HEK293 (cell line): ENCODE measurements around the gene SLITRK3.
"Not testable (repeated sequence)": the region's sequence is repeated elsewhere in the genome, so short reads cannot be mapped to it uniquely, and the experiment has no call there.

ENCODE experiments used
- CTCF ChIA-PET: fragments of 350-600 bp; formaldehyde crosslinking; extraction: SDS; loops from one replicate; lab custom pipeline; 2021; ENCODE audit warnings: antibody characterized with exemption; lab: Yijun Ruan, JAX
- POLR2A ChIA-PET: fragments of 300-600 bp; formaldehyde crosslinking; extraction: SDS; loops from one replicate; lab custom pipeline; 2020; ENCODE audit warnings: antibody characterized with exemption, inconsistent platforms; lab: Yijun Ruan, JAX
- H3K27ac ChIP-seq: fragments of 200-500 bp; sonication (Bioruptor generic); 2 replicates; pipeline ENCODE4 v1.5.1; 2014; ENCODE audit warnings: low read depth, low read length, control low read depth, inconsistent platforms; ENCODE audit errors: extremely low read depth
- H3K36me3 ChIP-seq, 2 experiments: fragments of 200-500 bp in 1 of 2; sonication (Bioruptor generic) in 1 of 2; 1 replicate in 1 of 2; 2 replicates in 1 of 2; pipeline ENCODE4 v1.5.1; 2014 to 2017; ENCODE audit warnings: inconsistent platforms in 2 of 2, low read length in 2 of 2; ENCODE audit not compliant: control insufficient read depth in 2 of 2, insufficient read depth in 1 of 2
- H3K4me1 ChIP-seq: fragments of 200-500 bp; sonication (Bioruptor generic); 2 replicates; pipeline ENCODE4 v1.5.1; 2014; ENCODE audit warnings: mild to moderate bottlenecking, low read length, inconsistent platforms; ENCODE audit not compliant: control insufficient read depth, insufficient read depth
- H3K4me3 ChIP-seq: 2 replicates; pipeline ENCODE4 v1.5.1; 2011; ENCODE audit warnings: low read depth, mild to moderate bottlenecking, control low read depth, low read length, moderate library complexity
- H3K9me3 ChIP-seq: fragments of 200-500 bp; sonication (Bioruptor generic); 2 replicates; pipeline ENCODE4 v1.5.1; 2014; ENCODE audit warnings: low read depth, low read length, inconsistent platforms; ENCODE audit not compliant: control insufficient read depth, insufficient read depth

Gene SLITRK3

GRCh38 chr3:165139918-165140317, 56.3 kb downstream of the SLITRK3 start:
- H3K27ac ChIP-seq, H3K4me1 ChIP-seq, H3K4me3 ChIP-seq, POLR2A ChIA-PET, H3K36me3 ChIP-seq, CTCF ChIA-PET, H3K9me3 ChIP-seq: not testable (repeated sequence)
